Stimulated activated naive CD8-positive, alpha-beta T cell treated with anti-CD3 and anti-CD28 coated beads, Interleukin-15, Interleukin-2, amounts not matched to agents 100 ng/mL and 50 ng/mL, for 24 hours (primary cell): ENCODE measurements around the gene C16orf89.

Source experiments
- H3K27ac Mint-ChIP-seq: one replicate; pipeline ENCODE4 v1.8.0; 2021; ENCODE audit warnings: mild to moderate bottlenecking, mixed read lengths
- H3K27me3 Mint-ChIP-seq: one replicate; pipeline ENCODE4 v1.8.0; 2021; ENCODE audit warnings: mixed read lengths
- H3K36me3 Mint-ChIP-seq: one replicate; pipeline ENCODE4 v1.8.0; 2021; ENCODE audit warnings: low read depth, mixed read lengths
- H3K4me1 Mint-ChIP-seq: one replicate; pipeline ENCODE4 v1.8.0; 2021; ENCODE audit warnings: low read depth, mixed read lengths
- H3K4me3 Mint-ChIP-seq: one replicate; pipeline ENCODE4 v1.8.0; 2021; ENCODE audit warnings: mild to moderate bottlenecking, mixed read lengths
- H3K9me3 Mint-ChIP-seq: one replicate; pipeline ENCODE4 v1.8.0; 2021; ENCODE audit warnings: mixed read lengths

Gene C16orf89

DNA sequence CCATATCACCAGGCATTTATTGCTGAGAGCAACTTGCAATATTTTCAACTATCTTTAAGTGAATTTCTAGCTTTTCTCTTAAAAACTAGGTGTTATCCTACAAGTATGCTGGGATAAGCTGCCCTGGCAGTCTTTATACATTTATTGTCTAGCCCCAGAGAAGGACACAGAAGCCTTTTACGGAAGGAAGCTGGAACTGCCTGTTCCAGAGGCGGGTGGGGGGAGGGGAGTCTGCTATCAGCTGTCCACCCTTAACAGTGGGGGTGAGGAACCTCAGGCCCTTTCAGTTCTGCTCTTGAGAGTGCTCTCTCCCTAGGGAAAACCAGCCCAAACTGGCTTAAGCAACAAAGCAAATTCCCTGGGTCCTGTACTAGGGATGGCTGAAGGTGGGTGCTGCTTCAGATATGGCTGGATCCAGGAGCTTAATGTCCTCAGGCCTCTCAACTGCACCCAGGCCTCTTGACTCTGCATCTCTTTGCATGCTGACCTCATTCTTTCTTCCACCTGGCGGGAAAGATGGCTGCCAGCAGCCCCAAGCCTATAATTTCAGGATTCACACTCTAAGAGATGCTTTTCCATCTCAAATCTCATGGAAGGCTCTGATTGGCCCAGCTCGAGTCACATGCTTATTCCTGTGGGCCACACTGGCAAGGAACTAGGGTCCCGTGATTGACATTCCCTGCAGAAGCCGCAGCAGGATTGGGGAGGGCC is 48.6 kb downstream of the C16orf89 start:
- Mint-ChIP-seq H3K9me3 (no peaks in the 10 kb centered on the region), H3K36me3 (no peaks in the 10 kb centered on the region), H3K4me3 (no peak overlapping the region), H3K27me3 (no peaks in the 10 kb centered on the region), H3K4me1 (no peaks in the 10 kb centered on the region), H3K27ac (no peak overlapping the region)

DNA sequence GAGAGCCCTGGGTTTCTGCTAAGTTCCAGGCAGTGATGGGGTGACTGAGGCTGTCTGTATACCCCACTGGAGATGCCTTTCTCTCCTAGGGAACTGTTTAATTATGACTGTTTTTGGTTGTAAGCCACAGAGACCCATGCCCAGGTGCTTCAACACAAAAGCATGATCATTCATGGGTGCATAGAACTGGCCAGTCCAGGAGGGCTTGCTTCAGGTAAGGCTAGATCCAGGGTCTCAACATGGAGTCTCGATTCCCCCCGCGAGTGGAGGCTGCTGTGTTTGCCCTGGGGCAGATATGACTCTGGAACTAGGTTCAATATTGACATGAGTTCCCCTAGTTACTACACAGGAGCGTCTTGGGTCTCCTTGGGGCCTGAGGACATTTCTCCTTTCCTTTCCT is 49.9 kb downstream of the C16orf89 start:
- Mint-ChIP-seq H3K27me3 (no peaks in the 10 kb centered on the region), H3K4me1 (no peaks in the 10 kb centered on the region), H3K36me3 (no peaks in the 10 kb centered on the region), H3K9me3 (no peaks in the 10 kb centered on the region), H3K4me3 (no peak overlapping the region), H3K27ac (no peak overlapping the region)

DNA sequence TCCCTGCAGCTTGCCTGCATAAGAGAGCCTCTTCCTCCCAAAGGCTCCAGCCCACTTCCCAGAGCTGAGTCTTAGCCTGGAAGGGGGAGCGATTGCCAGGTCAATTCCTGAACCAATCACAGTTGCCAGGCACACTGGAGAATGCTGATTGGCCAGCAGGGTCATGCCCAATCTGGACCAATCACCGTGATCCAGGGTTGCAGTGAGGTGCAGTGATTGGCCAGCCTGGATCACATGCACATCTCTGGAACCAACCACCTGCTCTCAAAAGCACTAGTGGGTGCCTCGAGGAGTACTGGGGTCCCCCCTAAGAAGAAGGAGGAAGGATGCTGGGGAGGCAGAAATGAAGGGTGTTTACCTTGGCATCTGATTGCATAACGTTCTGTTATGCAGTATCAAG is 50.4 kb downstream of the C16orf89 start:
- Mint-ChIP-seq H3K27me3 (no peaks in the 10 kb centered on the region), H3K9me3 (no peaks in the 10 kb centered on the region), H3K4me1 (no peaks in the 10 kb centered on the region), H3K36me3 (no peaks in the 10 kb centered on the region), H3K27ac (no peak overlapping the region), H3K4me3 (no peak overlapping the region)

DNA sequence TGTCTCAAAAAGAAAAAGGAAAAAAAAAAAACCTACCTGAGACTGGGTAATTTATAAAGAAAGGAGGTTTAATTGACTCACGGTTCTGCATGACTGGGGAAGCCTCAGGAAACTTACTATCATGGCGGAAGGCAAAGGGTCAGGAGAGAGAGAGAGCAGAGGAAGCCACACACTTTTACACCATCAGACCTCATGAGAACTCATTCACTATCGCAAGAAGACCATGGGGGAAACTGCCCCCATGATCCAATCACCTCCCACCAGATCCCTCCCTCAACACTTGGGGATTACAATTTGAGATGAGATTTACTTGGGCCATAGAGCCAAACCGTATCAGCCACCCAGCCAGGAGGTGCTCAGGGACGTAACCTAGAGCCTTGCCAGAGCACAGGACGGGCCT is 52.9 kb downstream of the C16orf89 start:
- Mint-ChIP-seq H3K27ac (no peak overlapping the region), H3K4me3 (no peak overlapping the region), H3K9me3 (no peaks in the 10 kb centered on the region), H3K36me3 (no peaks in the 10 kb centered on the region), H3K27me3 (peaks cover 3% of the 10 kb centered on the region), H3K4me1 (no peaks in the 10 kb centered on the region)

GRCh38 chr16:5011637-5012036 is 54.1 kb downstream of the C16orf89 start:
- Mint-ChIP-seq H3K9me3 (no peaks in the 10 kb centered on the region), H3K4me3 (no peak overlapping the region), H3K27ac (no peak overlapping the region), H3K27me3 (peaks cover 3% of the 10 kb centered on the region), H3K36me3 (no peaks in the 10 kb centered on the region), H3K4me1 (no peaks in the 10 kb centered on the region)

DNA sequence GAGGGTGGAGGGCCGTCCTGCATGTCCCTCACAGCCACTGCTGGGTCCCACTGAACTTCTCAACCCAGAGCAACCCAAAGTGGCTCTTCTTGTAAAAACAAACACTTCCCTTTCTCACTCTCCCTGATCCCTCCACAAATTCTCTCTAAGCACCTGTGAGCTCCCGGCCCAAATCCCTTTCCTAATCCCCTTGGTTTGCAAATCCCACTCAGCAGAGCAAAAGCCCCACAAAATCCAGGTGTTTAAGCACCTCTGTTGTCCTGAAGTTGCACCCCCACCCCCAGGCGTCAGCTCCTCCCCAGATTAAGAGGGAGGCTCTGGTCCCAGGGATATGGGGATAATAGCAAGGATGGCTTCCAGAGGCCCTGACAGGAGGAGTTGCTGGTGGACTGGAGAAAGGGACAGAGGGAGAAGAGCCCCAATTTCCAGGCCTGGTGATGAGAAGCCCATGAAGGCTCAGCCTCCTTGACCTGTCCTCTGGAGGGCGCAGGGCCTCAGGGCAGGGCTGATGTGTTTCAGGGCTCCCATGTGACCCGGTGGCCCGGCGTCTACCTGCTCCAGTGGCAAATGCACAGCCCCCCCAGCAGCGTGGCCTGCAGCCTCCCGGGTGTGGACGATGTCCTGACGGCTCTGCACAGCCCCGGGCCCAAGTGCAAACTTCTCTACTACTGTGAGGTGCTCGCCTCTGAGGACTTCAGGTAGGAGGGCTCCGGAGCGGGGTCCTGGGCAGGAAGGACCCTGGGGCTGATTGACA is 55.0 kb downstream of the C16orf89 start:
- Mint-ChIP-seq H3K9me3 (no peaks in the 10 kb centered on the region), H3K36me3 (no peaks in the 10 kb centered on the region), H3K27me3 (peaks cover 3% of the 10 kb centered on the region), H3K27ac (no peak overlapping the region), H3K4me3 (no peak overlapping the region), H3K4me1 (no peaks in the 10 kb centered on the region)

- Mint-ChIP-seq H3K27ac (no peak overlapping the region), H3K27me3 (peaks cover 6% of the 10 kb centered on the region), H3K4me3 (no peak overlapping the region), H3K9me3 (no peaks in the 10 kb centered on the region), H3K4me1 (no peaks in the 10 kb centered on the region), H3K36me3 (no peaks in the 10 kb centered on the region)
These were observed 57.4 kb downstream of the C16orf89 start for GRCh38 chr16:5008311-5008731.

- Mint-ChIP-seq H3K4me3 (no peak overlapping the region), H3K27me3 (peaks cover 6% of the 10 kb centered on the region), H3K27ac (no peak overlapping the region), H3K9me3 (no peaks in the 10 kb centered on the region), H3K36me3 (no peaks in the 10 kb centered on the region), H3K4me1 (no peaks in the 10 kb centered on the region)
These were observed 58.5 kb downstream of the C16orf89 start for GRCh38 chr16:5007256-5007655.

- H3K9me3 Mint-ChIP-seq = no peaks in the 10 kb centered on the region
- no peaks in the 10 kb centered on the region for H3K36me3 Mint-ChIP-seq
- H3K27ac Mint-ChIP-seq = no peak overlapping the region
- peaks cover 6% of the 10 kb centered on the region for H3K27me3 Mint-ChIP-seq
- H3K4me3 Mint-ChIP-seq = no peak overlapping the region
- no peaks in the 10 kb centered on the region for H3K4me1 Mint-ChIP-seq
These were observed 59.2 kb downstream of the C16orf89 start for GRCh38 chr16:5006348-5007193.

GRCh38 chr16:5005916-5006315 is 59.8 kb downstream of the C16orf89 start:
- no peak overlapping the region for H3K27ac Mint-ChIP-seq
- no peaks in the 10 kb centered on the region for H3K36me3 Mint-ChIP-seq
- no peak overlapping the region for H3K4me3 Mint-ChIP-seq
- no peaks in the 10 kb centered on the region for H3K9me3 Mint-ChIP-seq
- peaks cover 6% of the 10 kb centered on the region for H3K27me3 Mint-ChIP-seq
- no peaks in the 10 kb centered on the region for H3K4me1 Mint-ChIP-seq

GRCh38 chr16:5004311-5004710 is 61.4 kb downstream of the C16orf89 start:
- Mint-ChIP-seq H3K27me3 (peaks cover 3% of the 10 kb centered on the region), H3K9me3 (no peaks in the 10 kb centered on the region), H3K27ac (no peak overlapping the region), H3K36me3 (no peaks in the 10 kb centered on the region), H3K4me3 (no peak overlapping the region), H3K4me1 (no peaks in the 10 kb centered on the region)

DNA sequence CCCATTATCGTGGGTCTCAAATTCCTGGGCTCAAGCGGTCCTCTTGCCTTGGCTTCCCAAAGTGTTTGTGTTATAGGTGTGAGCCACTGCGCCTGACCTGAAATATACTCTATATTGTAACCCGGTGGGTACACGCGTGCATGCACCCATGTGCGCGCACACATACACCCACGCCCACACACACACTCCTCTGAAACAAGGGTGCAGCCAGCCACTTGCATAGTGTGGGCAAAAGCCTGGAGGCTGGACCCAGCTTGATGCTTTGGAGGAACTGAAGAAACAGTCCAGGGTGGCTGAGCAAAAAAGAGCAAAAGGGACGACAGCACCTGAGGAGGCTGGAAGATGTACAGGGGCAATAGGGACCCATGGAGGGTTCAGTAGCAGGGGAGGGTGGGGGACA is 61.9 kb downstream of the C16orf89 start:
- H3K4me1 Mint-ChIP-seq = no peaks in the 10 kb centered on the region
- H3K36me3 Mint-ChIP-seq = no peaks in the 10 kb centered on the region
- peaks cover 3% of the 10 kb centered on the region for H3K27me3 Mint-ChIP-seq
- no peak overlapping the region for H3K27ac Mint-ChIP-seq
- no peaks in the 10 kb centered on the region for H3K9me3 Mint-ChIP-seq
- no peak overlapping the region for H3K4me3 Mint-ChIP-seq

DNA sequence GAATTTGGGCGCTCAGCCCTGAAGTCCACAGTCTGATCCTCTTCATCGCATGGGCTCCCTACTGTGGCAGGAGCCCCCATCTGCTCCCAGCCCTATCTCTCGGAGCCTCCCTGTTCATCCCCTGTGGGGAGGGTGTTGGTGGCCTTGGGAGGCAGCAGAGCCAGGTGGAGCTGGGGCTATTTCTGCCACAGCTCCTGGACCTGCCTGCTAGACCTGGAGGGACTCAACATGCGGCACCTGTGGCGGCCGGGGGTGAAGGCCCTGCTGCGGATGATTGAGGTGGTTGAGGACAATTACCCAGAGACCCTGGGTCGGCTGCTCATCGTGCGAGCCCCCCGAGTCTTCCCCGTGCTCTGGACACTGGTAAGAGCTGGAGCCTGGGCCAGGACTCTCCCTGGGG is 62.5 kb downstream of the C16orf89 start:
- H3K4me3 Mint-ChIP-seq = no peak overlapping the region
- H3K4me1 Mint-ChIP-seq = no peaks in the 10 kb centered on the region
- H3K27ac Mint-ChIP-seq = no peak overlapping the region
- no peaks in the 10 kb centered on the region for H3K9me3 Mint-ChIP-seq
- H3K27me3 Mint-ChIP-seq = peaks cover 3% of the 10 kb centered on the region
- H3K36me3 Mint-ChIP-seq = no peaks in the 10 kb centered on the region

GRCh38 chr16:5002699-5003143 is 63.0 kb downstream of the C16orf89 start:
- Mint-ChIP-seq H3K9me3 (no peaks in the 10 kb centered on the region), H3K4me3 (no peak overlapping the region), H3K27me3 (peaks cover 3% of the 10 kb centered on the region), H3K27ac (no peak overlapping the region), H3K4me1 (no peaks in the 10 kb centered on the region), H3K36me3 (no peaks in the 10 kb centered on the region)

DNA sequence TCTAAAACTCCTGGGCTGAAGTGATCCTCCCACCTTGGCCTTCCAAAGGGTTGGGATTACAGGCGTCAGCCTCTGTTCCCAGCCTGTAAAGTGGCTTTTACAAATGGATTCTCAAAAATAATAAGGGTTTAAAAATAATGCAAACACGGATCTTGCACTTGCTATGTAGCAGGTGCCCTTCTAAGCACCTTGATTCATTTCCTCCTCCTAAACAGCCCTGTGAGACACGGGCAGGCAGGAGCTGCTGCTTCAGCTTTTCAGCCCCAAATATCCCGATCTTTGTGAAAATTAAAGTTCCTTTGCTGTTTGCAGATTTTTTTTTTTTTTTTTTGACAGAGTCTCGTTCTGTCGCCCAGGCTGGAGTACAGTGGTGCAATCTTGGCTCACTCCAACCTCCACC is 63.8 kb downstream of the C16orf89 start:
- Mint-ChIP-seq H3K27ac (no peak overlapping the region), H3K4me3 (no peak overlapping the region), H3K9me3 (no peaks in the 10 kb centered on the region), H3K27me3 (peaks cover 3% of the 10 kb centered on the region), H3K36me3 (no peaks in the 10 kb centered on the region), H3K4me1 (no peaks in the 10 kb centered on the region)
